OCI-LY1 (cell line): Measurements from ENCODE around the gene FAM32A.
A peak's percentile ranks its signal among the peaks of the same experiment; 100 is the strongest.

Experiments used
- H2AFZ ChIP-seq: fragments of 200-600 bp; sonication (generic), shearing (Covaris generic); 2 replicates; pipeline ENCODE4 v1.6.0; 2014; ENCODE audit warnings: antibody characterized with exemption, mild to moderate bottlenecking, low read length
- H3F3A ChIP-seq: fragments of 200-600 bp; sonication (generic), shearing (Covaris generic); 2 replicates; pipeline ENCODE4 v1.6.0; 2014; ENCODE audit warnings: mild to moderate bottlenecking, antibody characterized with exemption, low read length, moderate library complexity; ENCODE audit not compliant: insufficient read depth
- H3K27ac ChIP-seq: fragments of 200-600 bp; sonication (generic); 2 replicates; pipeline ENCODE4 v1.5.1; 2014; ENCODE audit warnings: low read length, mixed run types, mild to moderate bottlenecking, low read depth; ENCODE audit not compliant: poor library complexity, severe bottlenecking
- H3K27me3 ChIP-seq: fragments of 200-600 bp; sonication (generic); 2 replicates; pipeline ENCODE4 v1.6.0; 2014; ENCODE audit warnings: antibody characterized with exemption, mild to moderate bottlenecking, low read length, moderate library complexity; ENCODE audit not compliant: insufficient read depth
- H3K36me3 ChIP-seq: fragments of 200-600 bp; sonication (generic); 2 replicates; pipeline ENCODE4 v1.6.1; 2014; ENCODE audit warnings: mild to moderate bottlenecking, antibody characterized with exemption, low read length, moderate library complexity, mixed read lengths; ENCODE audit not compliant: insufficient read depth
- H3K4me1 ChIP-seq: fragments of 200-600 bp; sonication (generic); 2 replicates; pipeline ENCODE4 v1.5.1; 2014; ENCODE audit warnings: mild to moderate bottlenecking, low read length, moderate library complexity; ENCODE audit not compliant: insufficient read depth, severe bottlenecking
- H3K4me2 ChIP-seq: fragments of 200-600 bp; sonication (generic), shearing (Covaris generic); 2 replicates; pipeline ENCODE4 v1.6.1; 2014; ENCODE audit warnings: low read length
- H3K4me3 ChIP-seq: fragments of 200-600 bp; sonication (generic); 2 replicates; pipeline ENCODE4 v1.5.1; 2014; ENCODE audit warnings: low read length, low read depth, mild to moderate bottlenecking, mixed read lengths; ENCODE audit not compliant: poor library complexity, severe bottlenecking
- H3K79me2 ChIP-seq: fragments of 200-600 bp; shearing (Covaris generic); 2 replicates; pipeline ENCODE4 v1.6.1; 2016; ENCODE audit warnings: mixed run types, low read length, mixed read lengths; ENCODE audit not compliant: insufficient read depth
- H3K9ac ChIP-seq: fragments of 200-600 bp; sonication (generic), shearing (Covaris generic); 2 replicates; pipeline ENCODE4 v1.6.1; 2014; ENCODE audit warnings: mild to moderate bottlenecking, low read length, mixed read lengths
- H3K9me2 ChIP-seq: fragments of 200-600 bp; sonication (generic), shearing (Covaris generic); 2 replicates; pipeline ENCODE4 v1.6.1; 2014; ENCODE audit warnings: low read depth, mild to moderate bottlenecking, low read length, mixed read lengths
- H3K9me3 ChIP-seq: fragments of 200-600 bp; shearing (Covaris generic); 2 replicates; pipeline ENCODE4 v1.6.1; 2014; ENCODE audit warnings: low read length, mixed read lengths
- H4K20me1 ChIP-seq: fragments of 200-600 bp; sonication (generic), shearing (Covaris generic); 2 replicates; pipeline ENCODE4 v1.6.0; 2016; ENCODE audit warnings: mild to moderate bottlenecking, low read length; ENCODE audit not compliant: insufficient read depth
- CTCF ChIP-seq: fragments of 200-600 bp; sonication (generic), shearing (Covaris generic); IDR thresholded peaks from 2 replicates; pipeline ENCODE4 v1.5.1; 2017; ENCODE audit warnings: mild to moderate bottlenecking, antibody characterized with exemption, low read length, moderate library complexity, mixed read lengths
- EZH2 ChIP-seq: fragments of 200-600 bp; sonication (generic), shearing (Covaris generic); IDR thresholded peaks from 2 replicates; pipeline ENCODE4 v1.8.0; 2017; ENCODE audit warnings: borderline replicate concordance, mixed run types, mild to moderate bottlenecking, antibody characterized with exemption, low read length, moderate library complexity, mixed read lengths

Gene FAM32A

GRCh38 chr19:16155128-16155527 lies 30.1 kb upstream of the FAM32A start:
- no peaks in the 10 kb centered on the region for H4K20me1 ChIP-seq
- H3K27me3 ChIP-seq, result no peaks in the 10 kb centered on the region
- H3K36me3 ChIP-seq, result peaks cover 79% of the 10 kb centered on the region
- peaks cover 18% of the 10 kb centered on the region for H3K4me1 ChIP-seq
- no peaks in the 10 kb centered on the region for H3F3A ChIP-seq
- no peak overlapping the region for H3K4me3 ChIP-seq
- H3K4me2 ChIP-seq, result no peak overlapping the region; the same call in 1 of the 2 replicates
- H3K9me3 ChIP-seq, result no peaks in the 10 kb centered on the region
- no peaks in the 10 kb centered on the region for H3K9me2 ChIP-seq
- TF ChIP-seq CTCF, result no peak
- no peak for TF ChIP-seq EZH2
- no peaks in the 10 kb centered on the region for H3K79me2 ChIP-seq
- H3K27ac ChIP-seq, result peak overlapping the region; percentile 75
- no peak overlapping the region; the same call in 1 of the 2 replicates for H3K9ac ChIP-seq
- H2AFZ ChIP-seq, result no peak overlapping the region

GRCh38 chr19:16156904-16157303 lies 28.3 kb upstream of the FAM32A start:
- H3K9ac ChIP-seq, result no peak overlapping the region
- H3K4me2 ChIP-seq, result no peak overlapping the region
- no peaks in the 10 kb centered on the region for H3K9me3 ChIP-seq
- H4K20me1 ChIP-seq, result no peaks in the 10 kb centered on the region
- H3K4me3 ChIP-seq, result no peak overlapping the region
- H3K79me2 ChIP-seq, result no peaks in the 10 kb centered on the region
- H3K9me2 ChIP-seq, result no peaks in the 10 kb centered on the region
- H3K4me1 ChIP-seq, result peaks cover 18% of the 10 kb centered on the region
- peaks cover 61% of the 10 kb centered on the region for H3K36me3 ChIP-seq
- H2AFZ ChIP-seq, result no peak overlapping the region
- H3K27ac ChIP-seq, result no peak overlapping the region
- H3K27me3 ChIP-seq, result no peaks in the 10 kb centered on the region
- no peaks in the 10 kb centered on the region for H3F3A ChIP-seq
- TF ChIP-seq CTCF (no peak), EZH2 (no peak)

GRCh38 chr19:16157601-16158000 lies 27.6 kb upstream of the FAM32A start:
- Histone ChIP-seq H3K79me2 (no peaks in the 10 kb centered on the region), H2AFZ (no peak overlapping the region), H3K9ac (no peak overlapping the region), H3K9me2 (no peaks in the 10 kb centered on the region), H3K4me2 (no peak overlapping the region), H3K4me1 (peaks cover 18% of the 10 kb centered on the region), H3K4me3 (no peak overlapping the region), H3F3A (no peaks in the 10 kb centered on the region), H3K9me3 (no peaks in the 10 kb centered on the region), H3K27me3 (no peaks in the 10 kb centered on the region), H4K20me1 (no peaks in the 10 kb centered on the region), H3K27ac (no peak overlapping the region), H3K36me3 (peaks cover 56% of the 10 kb centered on the region)
- no peak for TF ChIP-seq EZH2

- Histone ChIP-seq H3K4me1 (peaks cover 12% of the 10 kb centered on the region), H3K36me3 (peaks cover 35% of the 10 kb centered on the region), H3K27ac (no peak overlapping the region), H4K20me1 (no peaks in the 10 kb centered on the region), H3K79me2 (no peaks in the 10 kb centered on the region), H3K27me3 (no peaks in the 10 kb centered on the region), H3K4me2 (no peak overlapping the region), H2AFZ (no peak overlapping the region), H3K9ac (no peak overlapping the region), H3F3A (no peaks in the 10 kb centered on the region), H3K9me3 (no peaks in the 10 kb centered on the region), H3K9me2 (no peaks in the 10 kb centered on the region), H3K4me3 (no peak overlapping the region)
- TF ChIP-seq EZH2 (no peak), CTCF (no peak)
These were observed 25.6 kb upstream of the FAM32A start for GRCh38 chr19:16159655-16160054.
